Measurements from ENCODE around the gene ZMIZ1. TPM values are rescaled to one million over a fixed set of nuclear protein-coding genes. Genes with fewer than 3 reads are reported as not detected.

ZMIZ1 gene
- total RNA-seq, 1 experiment from 2014 or later, result 34.2 TPM

GRCh38 chr10:79038104-79038840, 30.5 kb upstream of the ZMIZ1 start:
- DNase-seq (ENCODE audit: low read depth, low spot score) (no peak), ATAC-seq (no peak)
- Histone ChIP-seq H3K27me3 (ENCODE audit: control insufficient read depth, insufficient read depth, low read length) (peaks cover 15% of the 10 kb centered on the region), H3K9me3 (ENCODE audit: control insufficient read depth, insufficient read depth, low read depth, low read length) (no peaks in the 10 kb centered on the region), H3K27ac (ENCODE audit: low read length) (no peak overlapping the region), H3K4me3 (ENCODE audit: low read depth in 2 of 2, low read length in 2 of 2) (no peak overlapping the region), H3K4me1 (ENCODE audit: control insufficient read depth, insufficient read depth, low read length) (no peaks in the 10 kb centered on the region), H3K36me3 (ENCODE audit: control insufficient read depth, insufficient read depth, low read length) (no peaks in the 10 kb centered on the region)
- BruUV-seq (replicated peaks), result no TSS peak
- ChIA-PET CTCF (no interaction called here), POLR2A (no interaction called here)
- intact Hi-C loops (cut with micrococcal nuclease; ENCODE audit: unreplicated experiment), result no loop called here
- in situ Hi-C loops (cut with HindIII; ENCODE audit: low pct_unique_long_range_greater_than_20kb, low sequenced_read_pairs), result no loop called here
- TF ChIP-seq REST (IDR thresholded peaks at IDR 0.05; ENCODE audit: insufficient read depth in 1 of 2, low read depth in 2 of 2, low read length in 1 of 2) (no peak), SIN3A (IDR thresholded peaks at IDR 0.05; ENCODE audit: borderline replicate concordance, insufficient read depth, low read depth, low read length) (no peak), POLR2AphosphoS5 (IDR thresholded peaks at IDR 0.05; ENCODE audit: low read depth, low read length) (no peak), CTCF (IDR thresholded peaks at IDR 0.05) (no peak), TCF7L2 (IDR thresholded peaks at IDR 0.05; ENCODE audit: low read depth, low read length) (no peak)

- Histone ChIP-seq H3K4me3 (ENCODE audit: low read depth in 2 of 2, low read length in 2 of 2) (no peak overlapping the region), H3K27me3 (ENCODE audit: control insufficient read depth, insufficient read depth, low read length) (peaks cover 15% of the 10 kb centered on the region), H3K9me3 (ENCODE audit: control insufficient read depth, insufficient read depth, low read depth, low read length) (no peaks in the 10 kb centered on the region), H3K36me3 (ENCODE audit: control insufficient read depth, insufficient read depth, low read length) (no peaks in the 10 kb centered on the region), H3K4me1 (ENCODE audit: control insufficient read depth, insufficient read depth, low read length) (no peaks in the 10 kb centered on the region), H3K27ac (ENCODE audit: low read length) (no peak overlapping the region)
- in situ Hi-C loops (cut with HindIII; ENCODE audit: low pct_unique_long_range_greater_than_20kb, low sequenced_read_pairs), result no loop called here
- no peak for ATAC-seq
- POLR2A ChIA-PET, result interaction anchor here (0.6 kb wide), 1 partner anchor 12 kb away, joined by 3 read pairs; no protein-coding TSS in a partner anchor
- TF ChIP-seq CTCF (IDR thresholded peaks at IDR 0.05) (no peak), POLR2AphosphoS5 (IDR thresholded peaks at IDR 0.05; ENCODE audit: low read depth, low read length) (no peak), TCF7L2 (IDR thresholded peaks at IDR 0.05; ENCODE audit: low read depth, low read length) (no peak), SIN3A (IDR thresholded peaks at IDR 0.05; ENCODE audit: borderline replicate concordance, insufficient read depth, low read depth, low read length) (no peak), REST (IDR thresholded peaks at IDR 0.05; ENCODE audit: insufficient read depth in 1 of 2, low read depth in 2 of 2, low read length in 1 of 2) (no peak)
- BruUV-seq (replicated peaks), result no TSS peak
- CTCF ChIA-PET, result no interaction called here
- no peak for DNase-seq (ENCODE audit: low read depth, low spot score)
- intact Hi-C loops (cut with micrococcal nuclease; ENCODE audit: unreplicated experiment), result no loop called here
Measured at GRCh38 chr10:79038841-79039201, 29.9 kb upstream of the ZMIZ1 start.
